H1 (cell line): Measurements from ENCODE around the gene LAMC3. TPM values are rescaled to one million over a fixed set of nuclear protein-coding genes. Genes with fewer than 3 reads are reported as not detected.
A peak's percentile ranks its signal among the peaks of the same experiment; 100 is the strongest.

ENCODE experiments used
- CTCF ChIA-PET: fragments of 300-600 bp; sonication (Branson Sonifier 250); formaldehyde crosslinking; loops from one replicate; lab custom pipeline; 2021; ENCODE audit not compliant: partially characterized antibody; lab: Charles Lee
- POLR2A ChIA-PET: fragments of 300-600 bp; sonication (Branson Sonifier 250); formaldehyde crosslinking; loops from one replicate; lab custom pipeline; 2021; ENCODE audit warnings: inconsistent platforms; ENCODE audit not compliant: partially characterized antibody; lab: Charles Lee
- DNase-seq, 2 experiments: peaks; one replicate each; pipeline versions ENCODE4 v3.0.0 to v3.0.0-alpha.2; 2010 to 2022; ENCODE audit warnings: low spot score in 2 of 2, low read depth in 1 of 2, mixed read lengths in 1 of 2
- FAIRE-seq: peaks from 2 replicates; lab custom pipeline; 2011; peaks lifted over from hg19 to GRCh38; lab: Jason Lieb, UNC
- H2AFZ ChIP-seq: 2 replicates; pipeline ENCODE4 v1.8.1; 2012; ENCODE audit warnings: low read length, inconsistent platforms
- H2AK5ac ChIP-seq: 2 replicates; pipeline ENCODE4 v1.6.1; 2013; ENCODE audit warnings: low read depth, low read length
- H2BK120ac ChIP-seq: replicated peaks from 2 replicates; pipeline ENCODE3; 2013; ENCODE audit warnings: low read depth, low read length, inconsistent platforms
- H2BK12ac ChIP-seq: 2 replicates; pipeline ENCODE4 v1.6.1; 2013; ENCODE audit warnings: low read depth, low read length
- H2BK15ac ChIP-seq: 2 replicates; pipeline ENCODE4 v1.6.1; 2013; ENCODE audit warnings: low read length
- H2BK20ac ChIP-seq: 2 replicates; pipeline ENCODE4 v1.6.1; 2013; ENCODE audit warnings: low read length
- H2BK5ac ChIP-seq: 2 replicates; pipeline ENCODE4 v1.6.1; 2013; ENCODE audit warnings: low read depth, low read length
- H3K14ac ChIP-seq: 2 replicates; pipeline ENCODE4 v1.6.1; 2013; ENCODE audit warnings: inconsistent platforms; ENCODE audit not compliant: insufficient read length
- H3K18ac ChIP-seq: 2 replicates; pipeline ENCODE4 v1.6.1; 2013; ENCODE audit warnings: low read length; ENCODE audit errors: extremely low read depth
- H3K23ac ChIP-seq: 2 replicates; pipeline ENCODE4 v1.6.1; 2013; ENCODE audit warnings: inconsistent platforms; ENCODE audit not compliant: insufficient read length
- H3K23me2 ChIP-seq: 2 replicates; pipeline ENCODE4 v1.6.1; 2013; ENCODE audit warnings: low read depth, low read length
- H3K27ac ChIP-seq: 2 replicates; pipeline ENCODE4 v1.6.1; 2011; ENCODE audit warnings: low read depth, low read length, inconsistent platforms
- H3K27me3 ChIP-seq, 4 experiments: replicated peaks in 1 of 4; 1 replicate in 1 of 4; 2 replicates in 3 of 4; pipeline versions ENCODE4 v1.6.1 to v1.8.1; 2011 to 2013; ENCODE audit warnings: low read length in 3 of 4, mild to moderate bottlenecking in 3 of 4, inconsistent platforms in 2 of 4, mixed read lengths in 2 of 4, moderate library complexity in 1 of 4; ENCODE audit not compliant: control insufficient read depth in 3 of 4, insufficient read depth in 3 of 4; ENCODE audit errors: extremely low read depth in 1 of 4
- H3K36me3 ChIP-seq, 4 experiments: 2 replicates each; pipeline versions ENCODE4 v1.6.1 to v1.8.1; 2011 to 2013; ENCODE audit warnings: mild to moderate bottlenecking in 4 of 4, low read length in 3 of 4, moderate library complexity in 2 of 4, control low read depth in 1 of 4, inconsistent platforms in 1 of 4; ENCODE audit not compliant: insufficient read depth in 4 of 4, control insufficient read depth in 2 of 4
- H3K4ac ChIP-seq: replicated peaks from 2 replicates; pipeline ENCODE3; 2013; ENCODE audit warnings: low read length, low read depth, mixed read lengths, inconsistent platforms; ENCODE audit not compliant: insufficient read length
- H3K4me1 ChIP-seq, 4 experiments: replicated peaks in 1 of 4; 1 replicate in 1 of 4; 2 replicates in 3 of 4; pipeline versions ENCODE4 v1.6.1 to v1.8.1; 2011 to 2013; ENCODE audit warnings: low read length in 3 of 4, inconsistent platforms in 2 of 4, mixed read lengths in 1 of 4; ENCODE audit not compliant: insufficient read depth in 4 of 4, control insufficient read depth in 3 of 4
- H3K4me2 ChIP-seq, 2 experiments: 2 replicates each; pipeline versions ENCODE4 v1.6.1 to v1.8.1; 2011 to 2013; ENCODE audit warnings: low read depth in 2 of 2, low read length in 2 of 2, control low read depth in 1 of 2, inconsistent platforms in 1 of 2, mild to moderate bottlenecking in 1 of 2; ENCODE audit not compliant: insufficient read depth in 1 of 2
- H3K4me3 ChIP-seq, 4 experiments: fragments of 200-600, 300-600 bp in 1 of 4; sonication (generic), shearing (Covaris generic), sonication (Bioruptor Twin) in 1 of 4; 2 replicates each; pipeline versions ENCODE4 v1.5.1 to v1.8.1; 2011 to 2016; ENCODE audit warnings: low read length in 4 of 4, low read depth in 3 of 4, control low read depth in 2 of 4, inconsistent platforms in 2 of 4, mild to moderate bottlenecking in 2 of 4, mixed read lengths in 1 of 4, moderate library complexity in 1 of 4; ENCODE audit not compliant: insufficient read depth in 2 of 4; ENCODE audit errors: extremely low read depth in 1 of 4
- H3K56ac ChIP-seq: replicated peaks from 2 replicates; pipeline ENCODE3; 2013; ENCODE audit warnings: low read depth, mild to moderate bottlenecking, mixed read lengths, low read length, inconsistent platforms; ENCODE audit not compliant: insufficient read length
- H3K79me1 ChIP-seq: 2 replicates; pipeline ENCODE4 v1.6.1; 2013; ENCODE audit warnings: low read depth, low read length, control low read depth
- H3K79me2 ChIP-seq, 2 experiments: 2 replicates each; pipeline versions ENCODE4 v1.6.1 to v1.8.1; 2012 to 2013; ENCODE audit warnings: low read length in 2 of 2, mild to moderate bottlenecking in 2 of 2, inconsistent platforms in 1 of 2; ENCODE audit not compliant: insufficient read depth in 2 of 2, control insufficient read depth in 1 of 2
- H3K9ac ChIP-seq, 4 experiments: replicated peaks in 1 of 4; 1 replicate in 1 of 4; 2 replicates in 3 of 4; pipeline versions ENCODE4 v1.6.1 to v1.8.1; 2011 to 2013; ENCODE audit warnings: low read depth in 3 of 4, low read length in 3 of 4, control low read depth in 2 of 4, mild to moderate bottlenecking in 2 of 4, moderate library complexity in 2 of 4, inconsistent platforms in 1 of 4; ENCODE audit errors: extremely low read depth in 1 of 4
- H3K9me3 ChIP-seq, 2 experiments: 2 replicates each; pipeline versions ENCODE4 v1.6.1 to v1.8.1; 2012 to 2013; ENCODE audit warnings: mild to moderate bottlenecking in 2 of 2, moderate library complexity in 2 of 2, control low read depth in 1 of 2, inconsistent platforms in 1 of 2, low read depth in 1 of 2, low read length in 1 of 2, mixed read lengths in 1 of 2; ENCODE audit not compliant: insufficient read depth in 2 of 2
- H4K20me1 ChIP-seq, 2 experiments: replicated peaks in 1 of 2; 2 replicates each; pipeline versions ENCODE3 to v1.8.1; 2011 to 2013; ENCODE audit warnings: inconsistent platforms in 2 of 2, low read length in 2 of 2, mild to moderate bottlenecking in 1 of 2; ENCODE audit not compliant: insufficient read depth in 2 of 2, control insufficient read depth in 1 of 2
- H4K5ac ChIP-seq: 2 replicates; pipeline ENCODE4 v1.6.1; 2013; ENCODE audit warnings: low read length, low read depth, mixed read lengths, inconsistent platforms; ENCODE audit not compliant: insufficient read length
- H4K8ac ChIP-seq: 2 replicates; pipeline ENCODE4 v1.8.0; 2013; ENCODE audit warnings: mild to moderate bottlenecking, moderate library complexity, low read length, inconsistent platforms; ENCODE audit not compliant: insufficient read depth; ENCODE audit errors: extremely low read depth
- H4K91ac ChIP-seq: replicated peaks from 2 replicates; pipeline ENCODE3; 2013; ENCODE audit warnings: low read length, mixed read lengths, inconsistent platforms; ENCODE audit not compliant: insufficient read length
- ASH2L ChIP-seq: fragments of 200-600, 300-600 bp; sonication (generic); IDR thresholded peaks from one replicate; pipeline ENCODE4 v1.7.1; 2017; ENCODE audit warnings: low read length
- CHD2 ChIP-seq: IDR thresholded peaks from 2 replicates; pipeline ENCODE4 v1.6.1; 2012; ENCODE audit warnings: low read length, improper control_type of control experiment
- CREB1 ChIP-seq: IDR thresholded peaks from 2 replicates; pipeline ENCODE4 v1.6.1; 2012; ENCODE audit warnings: inconsistent platforms
- EGR1 ChIP-seq: IDR thresholded peaks from 2 replicates; pipeline ENCODE4 v1.6.1; 2011; ENCODE audit warnings: low read depth, low read length, borderline replicate concordance
- EZH2 ChIP-seq: fragments of 200-600 bp; sonication (generic); IDR thresholded peaks from 2 replicates; pipeline ENCODE4 v1.7.1; 2012; ENCODE audit warnings: low read depth, mild to moderate bottlenecking, moderate library complexity, low read length, inconsistent platforms; ENCODE audit not compliant: severe bottlenecking
- JUND ChIP-seq: IDR thresholded peaks from 2 replicates; pipeline ENCODE4 v1.6.1; 2011; ENCODE audit warnings: mild to moderate bottlenecking, improper control_type of control experiment, low read length
- KDM4A ChIP-seq: IDR thresholded peaks from one replicate; pipeline ENCODE4 v1.7.1; 2012; ENCODE audit warnings: low read depth, mild to moderate bottlenecking, moderate library complexity, low read length, inconsistent platforms; ENCODE audit not compliant: severe bottlenecking
- RXRA ChIP-seq: IDR thresholded peaks from 2 replicates; pipeline ENCODE4 v1.6.1; 2011; ENCODE audit warnings: low read depth, mild to moderate bottlenecking, low read length, moderate library complexity; ENCODE audit not compliant: insufficient read depth
- SP4 ChIP-seq: IDR thresholded peaks from 2 replicates; pipeline ENCODE4 v1.6.1; 2012; ENCODE audit warnings: low read length, inconsistent platforms
- WGBS, 2 experiments: shearing (Covaris generic) in 1 of 2; methylation state at CpG; one replicate each; pipeline versions ENCODE4 v1.1.6 to v1.1.7; 2013 to 2015; ENCODE audit warnings: low lambda C conversion rate in 2 of 2, mixed read lengths in 2 of 2, inconsistent platforms in 1 of 2, low coverage in 1 of 2, missing lambda C conversion rate in 1 of 2; ENCODE audit not compliant: insufficient replicate concordance in 2 of 2, insufficient coverage in 1 of 2, insufficient read length in 1 of 2; ENCODE audit errors: extremely low coverage in 1 of 2, missing lambda C conversion rate in 1 of 2; 5-methylcytosine and 5-hydroxymethylcytosine counted together
- polyA plus RNA-seq, 7 experiments: library from polyadenylated mRNA; depleted of rRNA in 3 of 7; stranded (reverse) in 5 of 7; unstranded in 2 of 7; fragments of >200 nt in 5 of 7; fragments of 200-250 nt in 2 of 7; gene quantifications; 1 replicate in 5 of 7; 2 replicates in 1 of 7; 4 replicates in 1 of 7; pipeline versions ENCODE4 v1.2.1 to v1.2.3, GENCODE V29; 2011 to 2013; ENCODE audit warnings: missing spikeins in 2 of 7, mixed read lengths in 2 of 7
- total RNA-seq: library from RNA; stranded (reverse); fragmentation: NEBNext Ultra II Directional; extraction: Animal tissue kit (Norgen Biotek cat#: 25700); gene quantifications from 2 replicates; pipeline ENCODE4 v1.2.1, GENCODE V29; 2021

LAMC3 gene
- total and polyA plus RNA-seq, 2 of the 8 experiments (the other 6 are each of a cell fraction or from before 2014, with no cell fraction given): 9.3 to 12.3 TPM

DNA sequence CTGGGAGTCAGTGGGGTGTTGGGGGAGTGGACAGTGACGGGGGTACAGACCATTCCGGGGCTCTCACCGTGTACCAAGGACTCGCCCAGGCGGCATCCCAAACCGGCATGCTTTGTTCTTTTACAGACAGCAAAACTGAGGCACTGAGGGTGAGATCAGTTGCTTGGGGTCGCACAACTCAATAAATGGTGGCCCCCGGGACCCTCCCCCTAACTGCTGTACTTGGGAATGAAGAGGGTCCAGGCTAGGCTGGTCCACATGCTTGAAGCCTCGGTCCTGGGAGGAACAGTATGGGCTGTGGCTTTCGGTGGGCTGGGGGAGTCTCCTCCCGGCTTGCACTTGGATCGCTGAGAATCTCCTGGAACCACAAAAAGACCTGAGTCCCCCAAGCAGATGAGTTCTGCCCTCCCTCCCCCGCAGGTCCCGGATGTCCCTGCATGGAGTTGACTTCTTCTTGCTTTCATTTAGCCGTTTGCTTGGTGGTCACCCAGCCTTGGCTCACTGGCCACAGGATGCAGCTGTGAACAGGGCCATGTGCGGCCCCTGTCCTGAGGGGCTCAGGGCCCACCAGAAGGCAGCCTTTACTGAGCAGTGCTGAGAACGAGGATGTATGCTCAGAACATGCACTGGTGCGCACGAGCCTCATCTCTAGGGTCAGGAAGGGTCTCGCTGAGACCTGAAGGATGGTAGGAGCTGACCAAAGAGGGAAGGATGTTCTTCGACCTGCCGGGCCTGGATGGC lies 4.2 kb downstream of the LAMC3 start:
- no peak overlapping the region; the same call in 1 of the 2 replicates for H3K18ac ChIP-seq
- peaks cover 9% of the 10 kb centered on the region; the same call in 1 of the 2 replicates for H3K79me1 ChIP-seq
- no peaks in the 10 kb centered on the region for H4K20me1 ChIP-seq
- no peak overlapping the region for H3K23ac ChIP-seq
- no peak overlapping the region for H2BK20ac ChIP-seq
- H3K9ac ChIP-seq: no peak overlapping the region
- no peak overlapping the region for H3K27ac ChIP-seq
- no peak overlapping the region for H2AFZ ChIP-seq
- FAIRE-seq (no peak), DNase-seq (no peak)
- H4K5ac ChIP-seq: no peak overlapping the region
- H2BK12ac ChIP-seq: no peak overlapping the region
- H3K27me3 ChIP-seq: peaks cover 0 to 10% (median 7%) of the 10 kb centered on the region in 4 experiments; a peak in 5 of 7 replicates
- H2BK120ac ChIP-seq: no peak overlapping the region
- no peak overlapping the region for H3K4me3 ChIP-seq
- H3K4me1 ChIP-seq: peaks cover 2 to 22% (median 8%) of the 10 kb centered on the region in 4 experiments
- no peak overlapping the region for H3K4me2 ChIP-seq
- H2AK5ac ChIP-seq: no peak overlapping the region
- H3K23me2 ChIP-seq: peaks cover 8% of the 10 kb centered on the region; the same call in 1 of the 2 replicates
- no peak for TF ChIP-seq CHD2
- TF ChIP-seq JUND: no peak
- no peak for TF ChIP-seq ASH2L
- no peak for TF ChIP-seq EGR1
- no peak for TF ChIP-seq KDM4A
- no peak for TF ChIP-seq EZH2
- TF ChIP-seq CREB1: no peak
- TF ChIP-seq SP4: no peak
- TF ChIP-seq RXRA: no peak
- TF ChIP-seq, all 59 proteins: peak for 0
- WGBS, 2 experiments: 91% methylated on average over 19 of the region's 22 CpGs; no CpG with 5 or more reads in 1 of the 2 experiments
- H2BK5ac ChIP-seq: peak overlapping the region; percentile 76
- no peaks in the 10 kb centered on the region for H3K36me3 ChIP-seq
- no peak overlapping the region for H3K4ac ChIP-seq
- H3K14ac ChIP-seq: no peak overlapping the region
- H2BK15ac ChIP-seq: no peak overlapping the region
- CTCF ChIA-PET: interaction anchor here (1.3 to 17.5 kb wide), 4 partner anchors 9 to 44 kb away, joined by 4 to 156 read pairs (median 4); no protein-coding TSS in a partner anchor
- H3K79me2 ChIP-seq: no peaks in the 10 kb centered on the region
- H3K9me3 ChIP-seq: no peaks in the 10 kb centered on the region
- H4K8ac ChIP-seq: no peak overlapping the region
- H4K91ac ChIP-seq: no peak overlapping the region
- POLR2A ChIA-PET: interaction anchor here (0.8 to 0.9 kb wide), 2 partner anchors 9 to 21 kb away, joined by 3 read pairs; no protein-coding TSS in a partner anchor
- H3K56ac ChIP-seq: no peak overlapping the region
